HG03097 (cell line): ENCODE measurements around the gene ECE1.
"Not testable (repeated sequence)": the region's sequence is repeated elsewhere in the genome, so short reads cannot be mapped to it uniquely, and the experiment has no call there.

ENCODE experiments used
- ATAC-seq: cut with Tn5 transposase; IDR thresholded peaks from one replicate; pipeline ENCODE4 v1.9.1; 2021; ENCODE audit not compliant: unreplicated experiment, low FRiP score

ECE1 gene

DNA sequence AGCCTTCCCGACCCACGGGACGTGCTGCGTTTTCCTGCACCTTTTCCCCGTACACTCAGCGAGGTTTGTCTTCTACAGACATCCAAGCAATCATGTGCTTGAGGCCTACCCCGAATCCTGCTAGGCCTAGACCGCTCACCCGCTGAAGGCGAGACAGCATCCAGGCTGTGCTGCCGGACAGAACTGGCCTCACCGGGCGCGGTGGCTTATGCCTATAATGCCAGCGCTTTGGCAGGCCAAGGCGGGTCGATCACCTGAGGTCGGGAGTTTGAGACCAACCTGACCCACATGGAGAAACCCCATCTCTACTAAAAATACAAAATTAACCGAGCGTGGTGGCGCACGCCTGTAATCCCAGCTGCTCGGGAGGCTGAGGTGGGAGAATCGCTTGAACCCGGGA, 54.1 kb downstream of the ECE1 start:
- no peak for ATAC-seq

DNA sequence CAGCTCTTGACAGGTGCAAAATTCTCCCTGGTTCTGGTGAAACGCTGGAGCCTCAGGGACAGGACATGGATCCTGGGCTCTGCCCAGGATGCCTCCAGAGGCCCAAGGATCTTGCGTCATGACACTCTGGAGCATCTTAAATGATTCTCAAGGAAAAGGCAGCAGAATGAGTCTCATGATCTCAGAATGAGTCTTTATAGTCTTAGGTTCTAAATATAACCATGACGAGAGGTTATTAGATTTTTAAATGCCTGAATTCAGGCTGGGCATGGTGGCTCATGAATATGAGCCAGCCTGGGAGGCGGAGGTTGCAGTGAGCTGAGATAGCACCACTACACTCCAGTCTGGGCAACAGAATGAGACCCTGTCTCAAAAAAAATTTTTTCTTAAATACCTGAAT, 55.5 kb downstream of the ECE1 start:
- ATAC-seq = no peak

DNA sequence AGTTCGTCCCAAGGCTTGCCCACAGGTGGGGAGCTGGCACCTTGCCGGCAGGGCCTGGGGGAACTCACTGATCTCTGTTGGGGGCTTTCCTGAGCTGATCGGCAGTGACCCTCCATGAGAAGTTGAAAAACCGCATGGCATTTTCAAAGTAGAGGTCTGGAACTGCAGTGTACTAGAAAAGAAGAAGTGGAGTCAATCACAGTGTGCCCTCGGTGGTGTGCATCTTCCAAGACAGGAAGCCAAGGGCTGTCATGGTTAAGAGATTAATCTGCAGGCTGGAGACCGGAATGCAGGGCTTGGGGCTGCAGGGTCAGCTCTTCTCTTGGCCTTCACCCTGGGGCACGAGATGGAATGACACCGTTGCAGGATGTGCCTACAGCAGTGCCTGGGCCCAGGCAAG, 56.8 kb downstream of the ECE1 start:
- no peak for ATAC-seq

DNA sequence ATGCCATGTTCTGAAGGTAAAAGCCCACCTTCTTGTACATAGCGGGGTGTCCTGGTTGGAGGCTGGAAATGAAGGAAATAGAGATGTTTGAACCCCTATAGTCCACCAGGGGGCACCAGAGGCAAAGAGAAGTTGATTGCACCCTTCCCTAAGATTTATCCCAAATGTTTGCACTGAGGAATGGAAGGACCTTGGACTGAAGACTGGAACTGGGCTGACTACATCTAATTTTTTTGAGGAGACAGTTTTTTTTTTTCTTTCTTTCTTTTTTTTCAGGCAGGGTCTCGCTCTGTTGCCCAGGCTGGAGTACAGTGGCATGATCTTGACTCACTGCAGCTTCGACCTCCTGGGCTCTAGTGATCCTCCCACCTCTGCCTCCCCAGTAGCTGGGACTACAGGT, 58.2 kb downstream of the ECE1 start:
- ATAC-seq = no peak

DNA sequence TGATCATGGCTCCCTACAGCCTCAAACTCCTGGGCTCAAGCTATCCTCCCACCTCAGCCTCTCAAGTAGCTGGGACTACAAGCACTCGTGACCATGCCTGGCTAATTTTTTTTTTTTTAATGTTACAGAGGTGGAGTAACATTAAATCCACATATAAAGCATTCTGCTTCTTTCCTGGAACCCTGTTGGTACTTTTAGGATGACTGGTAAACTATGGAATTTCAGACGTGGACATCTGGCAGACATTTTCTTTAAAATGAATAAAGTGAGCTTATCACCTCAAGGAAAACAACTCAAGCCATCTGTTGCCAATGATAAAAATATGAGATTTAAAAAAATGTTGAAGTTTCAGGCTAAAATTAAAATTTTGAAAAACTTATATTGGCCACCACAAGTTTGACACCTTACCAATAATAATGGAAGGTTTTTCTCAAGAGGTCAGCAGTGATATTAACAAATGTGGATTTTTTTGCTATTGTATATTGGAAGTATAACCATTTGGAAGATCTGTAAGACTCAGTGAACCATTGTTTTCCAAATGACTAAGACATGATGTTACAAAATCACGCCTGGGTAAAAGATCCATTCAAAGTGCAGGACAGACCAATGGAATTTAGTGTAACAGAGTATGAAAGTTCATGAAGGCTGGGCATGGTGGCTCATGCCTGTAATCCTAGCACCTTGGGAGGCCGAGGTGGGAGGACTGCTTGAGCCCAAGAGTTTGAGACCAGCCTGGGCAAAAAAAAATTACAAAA, 60.8 kb downstream of the ECE1 start:
- ATAC-seq = no peak

DNA sequence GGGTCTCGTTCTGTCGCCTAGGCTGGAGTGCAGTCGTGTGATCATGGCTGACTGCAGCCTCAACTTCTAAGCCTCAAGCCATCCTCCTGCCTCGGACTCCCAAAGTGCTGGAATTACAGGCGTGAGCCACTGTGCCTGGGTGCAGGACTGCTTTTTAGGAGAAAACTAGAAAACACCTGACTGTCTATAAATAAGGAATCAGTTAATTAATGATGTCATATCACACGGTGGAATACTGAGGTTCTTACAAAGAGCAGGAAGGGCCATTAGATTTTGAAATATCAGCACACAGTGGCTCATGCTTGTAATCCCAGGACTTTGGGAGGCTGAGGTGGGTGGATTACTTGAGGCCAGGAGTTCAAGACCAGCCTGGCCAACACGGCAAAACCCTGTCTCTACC, 62.0 kb downstream of the ECE1 start:
- not testable (repeated sequence) for ATAC-seq

DNA sequence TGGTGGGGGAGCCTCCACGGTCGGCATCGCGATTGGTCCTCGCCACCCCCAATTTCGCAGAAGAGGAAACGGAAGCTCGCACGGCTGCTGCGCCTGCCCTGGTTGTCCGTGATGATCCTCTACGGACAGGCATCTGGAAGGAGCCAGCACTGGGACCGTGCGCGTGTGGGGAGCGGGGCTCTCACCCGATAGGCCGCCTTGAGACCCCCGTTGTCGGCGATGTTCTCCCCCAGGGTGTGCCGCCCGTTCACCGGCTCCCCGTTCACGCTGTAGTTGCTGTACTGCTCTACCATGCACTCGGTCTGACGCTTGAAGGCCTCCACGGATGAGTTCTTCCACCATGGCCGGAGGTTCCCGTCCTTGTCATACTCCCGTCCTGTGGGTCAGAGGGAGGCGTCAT, 65.2 kb downstream of the ECE1 start:
- ATAC-seq = no peak

DNA sequence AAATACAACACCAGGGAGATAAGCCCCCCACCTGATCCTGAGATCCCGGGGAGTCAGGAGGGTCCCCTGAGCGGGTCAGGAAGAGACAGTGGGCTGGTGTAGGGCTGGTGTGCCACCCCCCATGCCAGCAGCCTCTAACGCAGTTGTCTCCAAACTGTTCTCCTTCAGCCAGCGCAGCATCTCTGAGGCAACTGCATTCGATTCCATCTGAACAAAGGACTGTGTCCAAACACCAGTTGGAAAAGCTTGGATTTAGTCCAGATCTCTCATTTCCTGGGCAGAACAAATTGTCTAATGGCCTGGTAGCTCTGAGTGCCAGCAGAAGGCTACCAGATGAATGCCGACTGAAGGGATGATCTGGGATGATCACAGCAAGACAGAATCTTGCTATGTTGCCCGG, 69.4 kb downstream of the ECE1 start:
- ATAC-seq = no peak

DNA sequence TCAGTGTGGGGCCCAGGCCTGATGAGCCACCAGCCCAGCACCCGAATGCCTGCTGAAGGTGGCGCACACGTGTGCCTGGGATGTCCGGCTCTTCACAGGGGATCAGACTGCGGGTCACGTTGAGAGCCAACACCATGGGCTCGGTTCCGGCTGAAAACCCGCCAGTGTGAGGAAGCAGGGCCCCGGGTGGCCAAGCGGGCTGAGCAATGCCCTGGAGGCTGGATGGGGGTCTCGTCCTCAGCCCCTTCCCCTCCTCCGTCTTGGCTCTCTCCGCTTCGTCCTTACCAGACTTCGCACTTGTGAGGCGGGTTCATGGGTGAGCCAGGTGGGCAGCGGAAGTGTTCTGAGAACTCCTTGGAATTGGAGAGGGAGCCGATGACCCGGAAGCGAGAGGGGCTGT, 70.6 kb downstream of the ECE1 start:
- no peak for ATAC-seq

DNA sequence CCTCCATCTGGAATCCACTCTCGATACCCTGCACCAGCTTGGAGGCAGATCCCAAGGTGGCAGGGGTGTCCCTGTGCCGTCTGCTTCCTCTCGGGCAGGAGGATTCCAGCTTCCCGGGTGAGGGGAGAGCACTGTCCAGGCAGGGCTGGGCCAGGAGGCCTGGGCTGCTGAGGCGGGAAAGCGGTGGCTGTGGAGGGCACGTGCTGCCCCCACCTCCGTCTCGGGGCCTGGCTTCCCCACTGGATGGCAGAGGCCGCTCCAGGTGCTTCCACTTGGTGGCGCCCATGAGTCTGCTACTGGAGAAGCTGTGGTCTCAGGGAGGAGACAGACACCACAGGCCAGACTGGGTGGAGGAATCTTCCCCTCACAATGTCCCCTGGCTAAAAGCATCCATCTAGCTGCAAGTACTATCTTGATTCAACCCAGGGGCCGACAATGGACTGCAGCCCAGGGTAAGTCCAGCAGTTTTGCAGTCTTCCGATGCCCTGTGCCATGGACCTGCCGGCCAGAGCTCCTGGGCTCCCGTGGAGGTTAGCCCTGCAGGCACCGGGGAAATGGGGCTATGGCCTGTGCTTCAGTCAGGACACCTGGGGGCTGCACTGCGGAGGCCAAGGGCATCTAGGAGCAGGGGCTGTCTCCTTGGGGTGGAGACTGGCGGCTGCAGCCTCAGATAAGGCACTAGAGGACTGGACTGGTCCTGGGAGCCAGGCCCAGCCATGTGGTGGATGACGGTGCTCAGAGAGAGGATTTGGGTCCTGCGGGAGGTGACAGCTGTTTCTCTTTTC, 72.3 kb downstream of the ECE1 start:
- no peak for ATAC-seq

DNA sequence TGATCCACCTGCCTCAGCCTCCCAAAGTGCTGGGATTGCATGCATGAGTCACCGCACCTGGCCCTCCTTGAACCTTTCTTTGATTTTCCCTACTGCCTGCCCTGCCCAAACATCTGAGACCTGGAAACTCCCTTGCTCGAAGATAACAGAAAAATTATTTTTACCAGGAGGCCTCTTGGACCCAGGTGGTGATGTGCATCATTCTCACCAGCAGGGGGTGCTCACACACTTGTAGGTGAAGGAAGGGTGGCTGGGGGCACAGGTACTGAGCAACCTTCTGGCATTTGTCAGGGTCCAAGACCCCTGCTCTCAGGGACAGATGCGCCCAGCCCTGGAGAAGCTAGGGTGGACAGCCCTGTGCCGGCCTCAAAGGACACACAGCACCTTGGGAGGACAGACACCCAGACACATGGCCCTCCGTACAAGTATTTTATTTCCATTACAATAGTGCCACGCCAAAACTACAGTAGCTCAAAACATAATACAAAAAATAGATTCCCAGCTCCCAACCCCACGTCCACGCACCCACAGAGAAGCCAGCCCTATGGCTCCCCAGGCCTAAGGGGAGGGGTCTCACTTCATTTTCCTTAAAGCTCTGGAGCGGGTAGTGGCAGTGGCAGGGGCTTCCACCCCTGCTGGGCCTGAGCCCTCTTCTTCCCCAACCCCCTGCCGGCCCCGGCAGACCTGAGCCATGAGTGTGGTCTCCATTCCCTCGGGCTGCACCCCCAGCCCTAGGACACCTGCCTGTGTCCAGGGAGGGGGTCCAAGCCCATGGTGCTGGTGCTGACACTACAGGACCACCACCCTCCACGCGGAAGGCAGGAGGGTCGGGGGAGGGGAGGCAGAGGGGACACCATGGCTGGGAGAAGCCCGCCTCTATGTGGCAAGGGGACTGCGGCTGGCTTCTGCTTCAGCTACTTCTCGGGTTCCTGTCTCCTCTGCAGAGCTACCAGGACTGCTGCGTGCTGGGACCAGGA, 73.1 kb downstream of the ECE1 start:
- ATAC-seq = no peak

DNA sequence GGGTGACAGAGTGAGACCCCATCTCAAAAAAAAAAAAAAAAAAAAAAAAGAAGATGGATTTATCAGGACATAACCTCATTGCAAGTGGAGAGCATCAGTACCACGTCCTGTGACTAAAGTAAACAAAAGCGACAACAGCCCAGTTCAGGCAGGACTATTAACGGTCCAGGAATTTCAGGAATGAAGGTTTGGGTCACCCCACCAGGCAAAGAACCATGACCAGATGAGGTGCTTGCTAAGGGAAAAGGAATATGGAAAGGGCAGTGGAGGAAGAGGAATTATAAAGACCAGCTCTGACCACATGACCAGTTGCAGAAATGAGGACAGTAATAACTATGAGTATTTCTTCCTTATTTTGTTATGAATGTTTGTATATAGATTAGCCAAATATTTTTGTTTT, 78.1 kb downstream of the ECE1 start:
- no peak for ATAC-seq

DNA sequence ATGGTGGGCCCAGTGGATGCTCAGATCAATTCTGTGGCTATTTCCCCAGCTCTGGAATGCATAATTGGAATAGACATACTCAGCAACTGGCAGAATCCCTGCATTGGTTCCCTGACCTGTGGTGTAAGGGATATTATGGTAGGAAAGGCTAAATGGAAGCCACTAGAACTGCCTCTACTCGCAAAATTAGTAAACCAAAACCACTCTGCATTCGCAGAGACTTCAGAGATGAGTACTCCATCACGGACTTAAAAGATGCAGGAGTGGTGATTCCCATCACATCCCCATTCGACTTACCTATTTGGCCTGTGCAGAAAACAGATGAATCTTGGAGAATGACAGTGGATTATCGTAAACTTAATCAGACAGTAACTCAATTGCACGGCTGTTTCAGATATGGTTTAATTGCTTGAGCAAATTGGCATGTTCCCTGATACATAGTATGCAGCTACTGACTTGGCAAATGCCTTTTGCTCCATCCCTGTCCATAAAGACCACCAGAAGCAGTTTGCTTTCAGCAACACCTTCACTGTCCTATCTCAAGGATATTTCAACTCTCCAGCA, 82.0 kb downstream of the ECE1 start:
- ATAC-seq = not testable (repeated sequence)

DNA sequence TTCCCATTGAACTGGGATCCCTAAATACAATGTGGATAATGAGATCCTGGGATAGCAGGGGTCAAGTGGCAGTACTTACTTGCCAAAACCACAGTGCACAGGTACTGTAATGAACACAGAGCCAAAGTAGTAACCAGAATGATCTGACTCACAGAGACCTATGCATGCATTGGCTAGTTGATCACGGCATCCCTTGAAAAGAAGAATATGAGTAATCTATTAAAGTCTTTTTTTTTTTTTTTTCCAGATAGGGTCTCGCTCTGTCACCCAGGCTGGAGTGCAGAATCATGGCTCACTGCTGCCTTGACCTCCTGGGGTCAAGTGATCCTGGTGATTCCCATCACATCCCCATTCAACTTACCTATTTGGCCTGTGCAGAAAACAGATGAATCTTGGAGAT, 84.1 kb downstream of the ECE1 start:
- no peak for ATAC-seq

DNA sequence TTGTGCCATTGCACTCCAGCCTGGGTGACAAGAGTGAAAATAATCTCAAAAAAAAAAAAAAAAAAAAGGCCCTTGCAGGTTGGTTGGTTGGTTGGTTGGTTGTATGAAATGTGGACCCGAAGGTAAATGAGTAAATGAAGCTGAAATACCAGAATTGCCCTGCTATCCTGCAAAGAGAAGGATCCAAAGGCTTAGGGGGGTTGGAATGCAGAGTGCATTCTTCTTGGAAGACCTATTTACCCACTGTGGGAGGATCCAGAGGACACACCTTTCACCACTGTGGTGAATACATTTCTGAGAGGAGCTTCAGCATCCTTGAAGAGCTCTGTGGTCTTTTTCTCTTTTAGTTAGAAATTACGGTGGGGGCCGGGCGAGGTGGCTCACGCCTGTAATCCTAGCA, 84.8 kb downstream of the ECE1 start:
- no peak for ATAC-seq

DNA sequence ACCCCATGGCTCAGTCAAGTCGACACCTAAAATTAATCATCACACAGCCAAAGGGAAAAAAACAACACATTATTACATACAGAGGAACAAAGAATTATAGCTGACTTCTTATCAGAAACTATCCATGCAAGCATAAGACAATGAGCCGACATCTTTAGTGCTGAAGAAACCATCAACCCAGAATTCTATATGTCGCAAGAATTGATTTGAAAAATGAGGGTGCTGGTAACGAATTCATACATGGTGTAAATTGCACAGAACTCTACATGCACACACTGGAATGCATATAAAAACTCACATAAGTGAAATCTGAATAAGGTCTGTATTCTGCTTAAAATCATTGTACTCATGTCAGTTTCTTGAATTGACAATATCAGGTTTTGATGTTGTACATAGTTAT, 88.6 kb downstream of the ECE1 start:
- ATAC-seq = no peak

DNA sequence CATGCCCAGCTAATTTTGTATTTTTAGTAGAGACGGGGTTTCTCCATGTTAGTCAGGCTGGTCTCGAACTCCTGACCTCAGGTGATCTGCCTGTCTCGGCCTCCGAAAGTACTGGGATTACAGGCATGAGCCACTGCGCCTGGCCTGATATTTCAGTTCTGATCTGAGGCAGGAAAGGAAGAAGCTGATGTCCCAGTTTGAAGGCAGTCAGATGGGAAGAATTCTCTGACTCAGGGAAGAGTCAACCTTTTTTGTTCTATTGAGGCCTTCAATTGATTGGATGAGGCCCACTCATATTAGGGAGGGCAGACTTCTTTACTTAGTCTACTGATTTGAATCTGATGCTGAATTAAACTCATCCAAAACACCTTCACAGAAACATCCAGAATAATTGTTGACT, 89.0 kb downstream of the ECE1 start:
- not testable (repeated sequence) for ATAC-seq

DNA sequence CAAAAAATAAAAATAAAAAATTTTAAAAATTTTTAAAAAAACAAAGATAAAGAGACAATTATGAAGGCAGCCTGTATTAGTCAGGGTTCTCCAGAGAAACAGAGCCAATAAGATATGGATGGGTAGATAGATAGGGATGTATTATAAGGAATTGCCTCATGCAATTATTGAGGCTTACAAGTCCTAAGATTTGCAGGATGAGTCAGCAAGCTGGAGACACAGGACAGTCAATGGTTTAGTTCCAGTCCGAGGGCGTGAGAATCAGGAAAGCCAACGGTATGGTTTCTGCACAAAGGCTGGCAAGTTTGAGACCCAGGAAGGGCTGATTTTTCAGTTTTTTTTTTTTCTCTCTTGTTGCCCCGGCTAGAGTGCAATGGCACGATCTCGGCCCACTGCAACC, 89.5 kb downstream of the ECE1 start:
- no peak for ATAC-seq

DNA sequence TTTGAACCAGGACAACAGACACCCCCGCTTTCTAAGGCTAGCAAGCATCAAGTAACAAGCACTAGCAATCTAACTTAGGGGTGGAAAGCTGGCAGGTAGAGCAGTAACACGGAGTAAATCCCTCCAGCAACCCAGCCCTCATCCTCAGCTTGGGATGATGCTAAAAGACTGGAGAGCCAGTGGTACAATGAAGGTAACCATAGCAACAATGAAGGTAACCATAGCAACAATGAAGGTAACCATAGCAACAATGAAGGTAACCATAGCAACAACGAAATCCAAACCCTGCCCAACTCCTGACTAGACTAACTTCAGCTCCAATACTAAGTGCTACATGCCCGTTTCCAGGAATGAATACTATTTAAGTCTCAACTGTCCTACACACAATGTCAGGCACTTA, 91.3 kb downstream of the ECE1 start:
- no peak for ATAC-seq

DNA sequence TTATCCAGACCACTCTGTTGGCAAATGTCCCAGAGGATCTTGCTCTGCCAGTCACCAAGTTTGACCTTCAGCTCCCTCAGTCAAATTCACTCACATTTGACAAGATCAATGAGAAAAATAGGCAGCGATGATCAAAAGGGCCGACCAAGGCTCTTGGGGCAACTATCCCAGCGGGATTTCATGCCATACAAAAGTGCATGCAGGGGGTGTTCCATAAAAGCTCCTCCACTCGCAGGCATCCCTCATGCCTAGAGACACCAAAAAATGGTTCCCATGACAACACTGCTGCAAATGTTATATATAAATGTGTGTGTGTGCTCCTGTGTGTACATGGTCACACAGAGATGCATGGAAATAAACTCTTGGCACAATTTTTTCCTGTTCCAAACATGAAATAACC, 97.4 kb downstream of the ECE1 start:
- ATAC-seq = no peak

DNA sequence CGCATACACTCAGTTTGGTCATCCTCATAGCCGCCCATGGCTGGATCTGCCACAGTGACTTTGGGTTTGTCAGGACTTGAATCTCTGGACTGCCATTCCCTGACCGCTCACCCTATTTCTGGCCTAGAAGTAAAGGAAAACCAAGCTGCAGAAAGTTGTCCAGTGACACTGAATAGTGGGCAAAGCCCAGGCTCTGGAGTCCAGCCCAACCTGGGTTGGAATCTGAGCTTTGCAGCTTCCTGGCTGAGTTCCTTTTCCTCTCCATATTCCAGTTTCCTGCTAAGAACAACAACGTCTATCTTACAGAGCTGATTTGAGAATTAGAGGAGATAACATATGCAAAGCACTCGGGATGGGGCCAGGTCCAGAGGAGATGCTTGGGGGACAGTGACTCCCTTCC, 98.0 kb downstream of the ECE1 start:
- ATAC-seq = no peak
